Ectodermal cell (in vitro differentiated cells): ENCODE measurements around the gene C10orf67.
"Not testable (repeated sequence)": the region's sequence is repeated elsewhere in the genome, so short reads cannot be mapped to it uniquely, and the experiment has no call there.

Experiments
- H3K27ac ChIP-seq: 2 replicates; pipeline ENCODE4 v1.7.0; 2013; ENCODE audit warnings: mild to moderate bottlenecking, low read depth, low read length; ENCODE audit not compliant: insufficient read depth, poor library complexity, severe bottlenecking
- H3K27me3 ChIP-seq: 2 replicates; pipeline ENCODE4 v1.7.0; 2013; ENCODE audit warnings: mild to moderate bottlenecking, low read length; ENCODE audit not compliant: insufficient read depth, control insufficient read depth, poor library complexity, severe bottlenecking
- H3K36me3 ChIP-seq: one replicate; pipeline ENCODE4 v1.7.0; 2013; ENCODE audit warnings: low read length; ENCODE audit not compliant: control insufficient read depth, insufficient read depth
- H3K4me1 ChIP-seq: one replicate; pipeline ENCODE4 v1.7.0; 2013; ENCODE audit warnings: low read length; ENCODE audit not compliant: control insufficient read depth, insufficient read depth
- H3K4me3 ChIP-seq: 2 replicates; pipeline ENCODE4 v1.7.0; 2013; ENCODE audit warnings: low read depth, low read length, control low read depth; ENCODE audit not compliant: insufficient read depth
- H3K9me3 ChIP-seq: 2 replicates; pipeline ENCODE4 v1.7.0; 2013; ENCODE audit warnings: mild to moderate bottlenecking, low read length, moderate library complexity; ENCODE audit not compliant: control insufficient read depth
- WGBS, 2 experiments: methylation state at CpG; one replicate each; pipeline ENCODE4 v1.1.7; 2013; ENCODE audit warnings: missing lambda C conversion rate in 2 of 2; 5-methylcytosine and 5-hydroxymethylcytosine counted together

C10orf67 gene

DNA sequence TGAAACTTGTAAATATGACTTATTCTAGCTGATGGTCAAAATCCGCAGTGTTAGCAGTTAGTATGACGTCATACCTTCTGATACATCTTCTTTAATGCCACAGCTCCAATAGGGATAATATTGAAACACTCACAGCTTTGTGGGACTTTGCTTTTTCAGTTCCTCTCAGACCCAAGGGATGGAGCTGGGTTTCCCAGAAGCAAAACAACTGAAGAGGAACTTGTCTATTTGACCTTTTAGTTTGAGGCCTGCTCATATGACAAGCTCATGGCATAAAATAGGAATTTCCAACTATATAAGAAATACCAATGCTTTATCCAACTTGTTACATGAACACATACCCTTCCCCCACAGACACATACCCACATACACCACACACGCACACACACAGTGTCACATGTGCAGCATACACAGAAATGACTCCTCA lies 31.6 kb upstream of the C10orf67 start:
- WGBS, 2 experiments = 93 to 97% methylated on average over 3 of the region's 3 CpGs
- Histone ChIP-seq H3K36me3 (no peaks in the 10 kb centered on the region), H3K27ac (no peak overlapping the region), H3K27me3 (no peaks in the 10 kb centered on the region), H3K9me3 (no peaks in the 10 kb centered on the region), H3K4me1 (no peaks in the 10 kb centered on the region), H3K4me3 (no peak overlapping the region)

- 95 to 96% methylated on average over 4 of the region's 4 CpGs for WGBS, 2 experiments
- no peak overlapping the region for H3K4me3 ChIP-seq
- H3K27ac ChIP-seq = no peak overlapping the region
- no peaks in the 10 kb centered on the region for H3K9me3 ChIP-seq
- H3K27me3 ChIP-seq = no peaks in the 10 kb centered on the region
- no peaks in the 10 kb centered on the region for H3K36me3 ChIP-seq
- H3K4me1 ChIP-seq = no peaks in the 10 kb centered on the region
These were observed 30.8 kb upstream of the C10orf67 start for GRCh38 chr10:23375366-23375765.

DNA sequence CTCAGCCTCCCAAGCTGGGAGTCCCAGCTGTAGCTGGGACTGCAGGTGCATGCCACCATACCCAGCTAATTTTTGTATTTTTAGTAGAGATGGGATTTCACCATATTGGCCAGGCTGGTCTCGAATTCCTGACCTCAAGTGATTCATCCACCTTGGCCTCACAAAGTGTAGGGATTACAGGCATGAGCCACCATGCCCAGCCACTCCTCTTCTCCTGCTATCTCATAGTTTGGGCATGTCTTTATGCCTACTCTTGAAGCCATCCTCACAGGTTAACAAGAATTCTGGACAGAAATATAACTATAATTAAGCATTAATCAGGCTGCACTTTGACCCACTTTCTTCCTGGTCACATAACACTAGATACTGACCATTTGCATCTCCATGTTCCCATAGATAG lies 28.6 kb upstream of the C10orf67 start:
- Histone ChIP-seq H3K4me1 (no peaks in the 10 kb centered on the region), H3K27ac (no peak overlapping the region), H3K9me3 (no peaks in the 10 kb centered on the region), H3K4me3 (no peak overlapping the region), H3K27me3 (no peaks in the 10 kb centered on the region), H3K36me3 (no peaks in the 10 kb centered on the region)
- WGBS, 2 experiments = 86 to 88% methylated on average over 1 of the region's 1 CpG

GRCh38 chr10:23371073-23371472 lies 26.5 kb upstream of the C10orf67 start:
- Histone ChIP-seq H3K27me3 (no peaks in the 10 kb centered on the region), H3K4me1 (no peaks in the 10 kb centered on the region), H3K4me3 (no peak overlapping the region), H3K27ac (no peak overlapping the region), H3K36me3 (no peaks in the 10 kb centered on the region), H3K9me3 (no peaks in the 10 kb centered on the region)
- WGBS, 2 experiments = 80 to 90% methylated on average over 1 of the region's 1 CpG

DNA sequence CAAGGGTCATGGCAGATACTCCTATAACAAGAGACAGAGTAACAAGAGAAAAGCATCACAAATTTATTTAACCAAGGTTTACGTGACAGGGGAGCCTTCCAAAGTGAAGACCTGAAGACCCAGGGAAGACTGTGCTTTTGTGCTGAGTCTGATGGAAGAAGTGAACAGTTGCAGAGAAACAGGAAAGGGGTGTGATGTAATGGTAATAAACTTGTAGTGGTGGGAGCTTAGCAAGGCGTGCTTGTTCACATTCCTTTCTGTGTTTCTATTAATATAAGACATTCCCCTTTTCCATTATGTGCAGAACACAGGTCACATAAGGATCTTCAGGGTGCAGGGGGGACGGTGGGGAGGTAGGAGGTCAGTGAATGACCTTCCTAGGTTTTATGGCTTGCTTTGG lies 25.5 kb upstream of the C10orf67 start:
- no peak overlapping the region for H3K27ac ChIP-seq
- H3K9me3 ChIP-seq = no peaks in the 10 kb centered on the region
- no peaks in the 10 kb centered on the region for H3K27me3 ChIP-seq
- no peaks in the 10 kb centered on the region for H3K4me1 ChIP-seq
- 91 to 94% methylated on average over 2 to 3 of the region's 3 CpGs for WGBS, 2 experiments
- H3K36me3 ChIP-seq = no peaks in the 10 kb centered on the region
- no peak overlapping the region for H3K4me3 ChIP-seq

DNA sequence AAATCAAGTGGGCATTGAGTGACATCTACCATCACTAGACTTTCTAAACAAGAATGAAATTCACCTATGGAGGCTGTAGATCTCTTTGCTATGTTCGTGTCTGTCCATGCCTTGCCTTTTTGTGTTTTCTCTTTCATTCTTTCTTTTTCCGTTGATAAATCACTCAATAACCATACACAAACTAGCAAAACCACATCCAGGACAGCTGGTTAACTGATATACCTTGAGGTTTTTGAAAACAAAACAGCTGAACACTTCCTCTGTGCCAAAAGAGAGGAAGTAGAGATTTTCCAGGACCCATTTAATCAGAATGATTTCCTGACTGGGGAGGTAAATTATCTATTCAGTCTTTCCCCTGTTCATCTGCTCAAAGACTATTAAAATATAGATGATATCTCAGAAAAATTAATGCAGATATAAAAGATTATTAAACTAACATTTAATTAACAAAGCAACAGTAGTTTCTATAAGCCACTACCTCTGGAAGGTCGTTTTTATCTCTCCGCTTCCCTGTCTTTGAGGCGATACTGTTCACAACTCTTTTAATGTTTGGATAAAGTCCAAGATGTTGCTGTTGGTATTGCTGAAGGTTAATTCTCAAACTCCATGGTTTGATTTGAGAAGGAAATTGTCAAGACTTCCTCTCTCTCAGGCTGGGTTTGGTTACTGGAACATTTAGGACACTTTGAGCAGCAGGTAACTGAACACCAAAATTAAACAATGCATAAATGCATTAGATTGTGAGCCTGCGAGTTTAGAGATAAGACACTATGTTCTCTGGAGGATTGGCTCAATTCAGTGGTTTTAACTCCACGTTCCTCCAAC lies 24.4 kb upstream of the C10orf67 start:
- 94% methylated on average over 7 of the region's 7 CpGs for WGBS, 2 experiments
- Histone ChIP-seq H3K27ac (no peak overlapping the region), H3K9me3 (no peaks in the 10 kb centered on the region), H3K4me3 (no peak overlapping the region), H3K4me1 (no peaks in the 10 kb centered on the region), H3K27me3 (no peaks in the 10 kb centered on the region), H3K36me3 (no peaks in the 10 kb centered on the region)

DNA sequence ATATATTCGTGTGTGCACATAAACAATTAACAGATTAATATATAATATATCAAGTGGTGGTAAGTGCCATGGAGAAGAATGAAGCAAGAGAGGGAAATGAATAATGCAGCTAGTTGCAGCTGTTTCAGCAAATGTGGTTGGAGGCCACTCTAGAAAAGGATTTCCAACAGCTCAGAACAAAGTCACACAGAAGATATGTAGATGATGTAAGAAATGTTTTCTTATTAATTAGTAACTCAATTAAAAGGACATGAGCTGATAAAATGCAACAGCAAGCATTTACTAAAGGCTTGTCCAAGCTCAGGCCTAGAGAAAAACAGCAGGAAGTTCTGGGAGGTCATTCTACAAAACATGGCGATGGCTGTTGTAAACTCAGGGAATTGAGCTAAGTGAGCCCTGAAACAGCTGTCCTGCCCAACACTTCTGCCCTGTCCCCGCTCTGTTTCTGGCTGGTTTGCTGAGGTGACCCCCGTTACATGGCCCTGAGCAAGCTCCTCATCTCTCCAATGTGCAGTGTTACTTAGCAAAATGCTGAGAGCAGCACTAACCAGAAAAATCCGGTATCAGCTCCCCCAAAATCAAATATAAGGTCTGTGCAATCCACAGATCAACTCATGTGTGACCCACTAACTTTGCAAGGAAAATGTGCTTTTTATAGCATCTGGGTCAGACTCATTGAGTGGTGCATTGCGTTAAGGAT lies 23.4 kb upstream of the C10orf67 start:
- Histone ChIP-seq H3K9me3 (no peaks in the 10 kb centered on the region), H3K4me3 (no peak overlapping the region), H3K27me3 (no peaks in the 10 kb centered on the region), H3K4me1 (no peaks in the 10 kb centered on the region), H3K36me3 (no peaks in the 10 kb centered on the region), H3K27ac (no peak overlapping the region)
- WGBS, 2 experiments = 93 to 94% methylated on average over 5 of the region's 6 CpGs

GRCh38 chr10:23365417-23366030 lies 20.9 kb upstream of the C10orf67 start:
- not testable (repeated sequence) for H3K36me3 ChIP-seq, H3K27me3 ChIP-seq, H3K27ac ChIP-seq, H3K9me3 ChIP-seq, H3K4me3 ChIP-seq, H3K4me1 ChIP-seq
- 89 to 94% methylated on average over 4 of the region's 4 CpGs for WGBS, 2 experiments

DNA sequence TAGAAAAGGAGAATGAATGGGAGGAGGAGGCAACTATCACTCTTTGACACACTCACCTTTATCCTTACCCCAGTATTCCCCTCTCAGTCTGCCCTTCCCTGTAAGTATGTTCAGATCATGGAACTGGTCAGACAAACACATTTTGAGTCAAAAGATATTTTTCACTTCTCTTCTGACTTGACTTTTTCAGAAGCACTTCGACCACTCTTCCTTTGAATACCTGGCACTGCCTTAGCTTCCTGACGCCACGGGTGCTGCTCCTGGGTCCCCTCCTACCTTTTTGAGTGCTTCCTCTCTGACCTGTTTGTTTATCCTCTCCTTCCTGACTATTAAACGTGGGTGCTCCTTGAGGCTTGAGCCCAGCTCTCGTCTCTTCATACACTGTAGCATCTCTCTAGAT lies 19.8 kb upstream of the C10orf67 start:
- Histone ChIP-seq H3K36me3 (no peaks in the 10 kb centered on the region), H3K4me3 (no peak overlapping the region), H3K9me3 (no peaks in the 10 kb centered on the region), H3K27me3 (no peaks in the 10 kb centered on the region), H3K4me1 (no peaks in the 10 kb centered on the region), H3K27ac (no peak overlapping the region)
- 90% methylated on average over 5 of the region's 5 CpGs for WGBS, 2 experiments

DNA sequence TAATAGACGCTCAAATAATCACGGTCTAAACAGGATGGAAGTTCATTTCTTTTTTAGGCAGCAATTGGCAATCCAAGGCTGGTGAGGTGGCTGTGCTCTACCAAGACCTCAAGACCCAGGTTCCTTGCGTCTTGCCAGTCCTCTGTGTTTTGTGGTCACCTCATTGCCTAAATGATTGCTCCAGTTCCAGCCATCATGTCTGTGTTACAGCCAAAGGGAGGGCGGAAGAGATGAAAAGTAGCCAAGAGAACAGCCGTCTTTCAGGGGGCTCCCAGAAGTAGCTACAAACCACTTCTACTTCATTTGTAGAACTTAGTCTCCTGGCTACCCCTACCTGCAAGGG lies 19.2 kb upstream of the C10orf67 start:
- Histone ChIP-seq H3K4me3 (no peak overlapping the region), H3K27ac (no peak overlapping the region), H3K27me3 (no peaks in the 10 kb centered on the region), H3K4me1 (no peaks in the 10 kb centered on the region), H3K36me3 (no peaks in the 10 kb centered on the region), H3K9me3 (no peaks in the 10 kb centered on the region)
- 93 to 96% methylated on average over 5 of the region's 5 CpGs for WGBS, 2 experiments
